HL-60 (cell line): Measurements from ENCODE around the gene DMGDH.

Source experiments
- DNase-seq, 2 experiments: peaks; one replicate each; pipeline ENCODE4 v3.0.0-alpha.2; 2010 to 2020; ENCODE audit warnings: low read depth in 1 of 2, low spot score in 1 of 2
- H3K27ac ChIP-seq: fragments of 250-450 bp; sonication (Bioruptor Pico); replicated peaks from 2 replicates; pipeline ENCODE4 v1.5.1; 2020; ENCODE audit warnings: mild to moderate bottlenecking, moderate library complexity
- H3K27me3 ChIP-seq: fragments of 250-450 bp; sonication (Bioruptor Pico); 2 replicates; pipeline ENCODE4 v1.5.1; 2021; ENCODE audit warnings: mild to moderate bottlenecking, moderate library complexity; ENCODE audit not compliant: insufficient read depth, poor library complexity, severe bottlenecking
- H3K4me3 ChIP-seq: replicated peaks from 2 replicates; pipeline ENCODE4 v1.5.1; 2011; ENCODE audit warnings: mild to moderate bottlenecking, control low read depth, low read length; ENCODE audit not compliant: insufficient read depth
- GABPA ChIP-seq: IDR thresholded peaks from 2 replicates; pipeline ENCODE4 v1.6.1; 2012; ENCODE audit warnings: low read depth
- POLR2AphosphoS5 ChIP-seq: IDR thresholded peaks from 2 replicates; pipeline ENCODE4 v1.6.1; 2012; ENCODE audit warnings: low read depth
- SPI1 ChIP-seq: IDR thresholded peaks from 2 replicates; pipeline ENCODE4 v1.6.1; 2012; ENCODE audit warnings: low read depth, mild to moderate bottlenecking, borderline replicate concordance
- TF ChIP-seq, protein P1 (sequence below): IDR thresholded peaks from 2 replicates; pipeline ENCODE4 v1.6.1; 2012; ENCODE audit warnings: low read depth; ENCODE audit not compliant: insufficient replicate concordance
- TF ChIP-seq, protein P2 (sequence below): IDR thresholded peaks from one replicate; pipeline ENCODE4 v1.5.1; 2011; ENCODE audit warnings: low read length, control low read depth, inconsistent platforms; ENCODE audit not compliant: insufficient read depth

Gene DMGDH

DNA sequence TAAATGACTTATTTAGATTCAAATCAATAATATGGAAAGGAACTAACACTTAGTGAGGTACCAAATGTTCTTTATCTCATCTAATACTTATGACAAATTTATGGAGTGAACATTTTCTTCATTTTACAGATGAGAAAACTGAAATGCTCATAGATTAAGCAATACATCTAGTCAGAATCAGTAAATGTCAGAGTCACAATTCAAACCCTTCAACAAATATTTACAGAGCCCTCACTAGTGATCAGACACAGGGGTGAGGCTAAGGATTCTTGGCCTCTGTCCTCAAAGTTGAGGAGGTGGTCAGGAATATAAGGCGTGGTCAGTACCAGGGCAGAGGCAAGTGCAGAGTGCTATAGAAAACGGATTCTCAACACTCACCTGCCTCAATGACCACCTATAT, 54.8 kb downstream of the DMGDH start:
- TF ChIP-seq, protein P1, sequence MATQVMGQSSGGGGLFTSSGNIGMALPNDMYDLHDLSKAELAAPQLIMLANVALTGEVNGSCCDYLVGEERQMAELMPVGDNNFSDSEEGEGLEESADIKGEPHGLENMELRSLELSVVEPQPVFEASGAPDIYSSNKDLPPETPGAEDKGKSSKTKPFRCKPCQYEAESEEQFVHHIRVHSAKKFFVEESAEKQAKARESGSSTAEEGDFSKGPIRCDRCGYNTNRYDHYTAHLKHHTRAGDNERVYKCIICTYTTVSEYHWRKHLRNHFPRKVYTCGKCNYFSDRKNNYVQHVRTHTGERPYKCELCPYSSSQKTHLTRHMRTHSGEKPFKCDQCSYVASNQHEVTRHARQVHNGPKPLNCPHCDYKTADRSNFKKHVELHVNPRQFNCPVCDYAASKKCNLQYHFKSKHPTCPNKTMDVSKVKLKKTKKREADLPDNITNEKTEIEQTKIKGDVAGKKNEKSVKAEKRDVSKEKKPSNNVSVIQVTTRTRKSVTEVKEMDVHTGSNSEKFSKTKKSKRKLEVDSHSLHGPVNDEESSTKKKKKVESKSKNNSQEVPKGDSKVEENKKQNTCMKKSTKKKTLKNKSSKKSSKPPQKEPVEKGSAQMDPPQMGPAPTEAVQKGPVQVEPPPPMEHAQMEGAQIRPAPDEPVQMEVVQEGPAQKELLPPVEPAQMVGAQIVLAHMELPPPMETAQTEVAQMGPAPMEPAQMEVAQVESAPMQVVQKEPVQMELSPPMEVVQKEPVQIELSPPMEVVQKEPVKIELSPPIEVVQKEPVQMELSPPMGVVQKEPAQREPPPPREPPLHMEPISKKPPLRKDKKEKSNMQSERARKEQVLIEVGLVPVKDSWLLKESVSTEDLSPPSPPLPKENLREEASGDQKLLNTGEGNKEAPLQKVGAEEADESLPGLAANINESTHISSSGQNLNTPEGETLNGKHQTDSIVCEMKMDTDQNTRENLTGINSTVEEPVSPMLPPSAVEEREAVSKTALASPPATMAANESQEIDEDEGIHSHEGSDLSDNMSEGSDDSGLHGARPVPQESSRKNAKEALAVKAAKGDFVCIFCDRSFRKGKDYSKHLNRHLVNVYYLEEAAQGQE: no peak
- no peak for TF ChIP-seq GABPA
- TF ChIP-seq, protein P2, sequence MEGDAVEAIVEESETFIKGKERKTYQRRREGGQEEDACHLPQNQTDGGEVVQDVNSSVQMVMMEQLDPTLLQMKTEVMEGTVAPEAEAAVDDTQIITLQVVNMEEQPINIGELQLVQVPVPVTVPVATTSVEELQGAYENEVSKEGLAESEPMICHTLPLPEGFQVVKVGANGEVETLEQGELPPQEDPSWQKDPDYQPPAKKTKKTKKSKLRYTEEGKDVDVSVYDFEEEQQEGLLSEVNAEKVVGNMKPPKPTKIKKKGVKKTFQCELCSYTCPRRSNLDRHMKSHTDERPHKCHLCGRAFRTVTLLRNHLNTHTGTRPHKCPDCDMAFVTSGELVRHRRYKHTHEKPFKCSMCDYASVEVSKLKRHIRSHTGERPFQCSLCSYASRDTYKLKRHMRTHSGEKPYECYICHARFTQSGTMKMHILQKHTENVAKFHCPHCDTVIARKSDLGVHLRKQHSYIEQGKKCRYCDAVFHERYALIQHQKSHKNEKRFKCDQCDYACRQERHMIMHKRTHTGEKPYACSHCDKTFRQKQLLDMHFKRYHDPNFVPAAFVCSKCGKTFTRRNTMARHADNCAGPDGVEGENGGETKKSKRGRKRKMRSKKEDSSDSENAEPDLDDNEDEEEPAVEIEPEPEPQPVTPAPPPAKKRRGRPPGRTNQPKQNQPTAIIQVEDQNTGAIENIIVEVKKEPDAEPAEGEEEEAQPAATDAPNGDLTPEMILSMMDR: no peak
- Histone ChIP-seq H3K27ac (no peak overlapping the region), H3K27me3 (no peaks in the 10 kb centered on the region), H3K4me3 (no peak overlapping the region)
- no peak for DNase-seq

DNA sequence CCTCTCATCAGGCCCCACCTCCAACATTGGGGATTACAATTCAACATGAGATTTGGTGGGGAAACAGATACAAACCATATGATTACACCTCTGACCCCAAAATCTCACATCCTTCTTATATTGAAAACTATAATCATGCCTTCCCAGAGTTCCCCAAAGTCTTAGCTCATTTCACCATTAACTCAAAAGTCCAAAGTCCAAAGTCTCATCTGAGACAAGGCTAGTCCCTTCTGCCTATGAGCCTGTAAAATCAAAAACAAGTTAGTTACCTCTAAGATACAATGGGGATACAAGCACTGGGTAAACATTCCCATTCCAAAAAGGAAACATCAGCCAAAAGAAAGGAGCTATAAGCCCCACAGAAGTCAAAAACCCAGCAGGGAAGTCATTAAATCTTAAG, 57.6 kb downstream of the DMGDH start:
- no peak overlapping the region for H3K27ac ChIP-seq
- TF ChIP-seq POLR2AphosphoS5: no peak
- TF ChIP-seq, protein P1: no peak
- TF ChIP-seq SPI1: no peak
- TF ChIP-seq, protein P2: no peak
- TF ChIP-seq GABPA: no peak
- H3K4me3 ChIP-seq: no peak overlapping the region
- DNase-seq: no peak
- H3K27me3 ChIP-seq: no peaks in the 10 kb centered on the region

DNA sequence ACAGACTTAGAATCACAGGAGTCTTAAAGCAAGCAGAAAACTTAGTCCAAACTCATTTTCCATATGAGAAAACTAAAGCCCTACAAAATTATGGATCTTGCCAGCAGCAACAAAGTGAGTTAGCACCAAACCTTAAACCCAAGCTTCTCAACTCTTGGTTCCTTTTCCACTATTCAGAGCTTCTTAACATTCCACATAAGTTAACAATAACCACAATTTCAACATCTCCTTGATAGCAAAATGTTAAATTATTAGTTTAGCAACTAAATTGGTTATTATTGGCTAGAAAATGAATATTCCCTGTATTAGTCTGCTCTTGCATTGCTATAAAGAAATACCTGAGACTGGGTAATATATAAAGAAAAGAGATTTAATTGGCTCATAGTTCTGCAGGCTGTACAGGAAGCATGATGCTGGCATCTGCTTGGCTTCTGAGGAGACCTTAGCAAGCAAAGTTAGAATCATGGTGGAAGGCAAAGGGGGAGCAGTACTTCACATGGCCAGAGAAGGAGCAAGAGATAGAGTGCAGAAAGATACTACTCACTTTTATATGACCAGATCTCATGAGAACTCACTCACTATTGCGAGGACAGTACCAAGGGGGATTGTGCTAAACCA, 58.1 kb downstream of the DMGDH start:
- Histone ChIP-seq H3K27ac (no peak overlapping the region), H3K27me3 (no peaks in the 10 kb centered on the region), H3K4me3 (no peak overlapping the region)
- TF ChIP-seq GABPA (no peak), POLR2AphosphoS5 (no peak), SPI1 (no peak)
- TF ChIP-seq, protein P2: no peak
- TF ChIP-seq, protein P1: no peak
- no peak for DNase-seq
